Thoracic aorta (tissue), 2 donors: ENCODE results near the gene MED17. TPM values are rescaled to one million over a fixed set of nuclear protein-coding genes. Genes with fewer than 3 reads are reported as not detected.

Experiments
- ATAC-seq: fragments of 150-250 bp; one replicate; pipeline ENCODE4 v1.8.0; 2017; ENCODE audit warnings: low read depth; ENCODE audit not compliant: insufficient number of reproducible peaks, low FRiP score
- DNase-seq: peaks from one replicate; pipeline ENCODE4 v3.0.0-alpha.2; 2020; ENCODE audit warnings: low spot score
- H3K27ac ChIP-seq, 2 donors: fragments of 200-600 bp; sonication (generic); 1 replicate in 1 of 2; 2 replicates in 1 of 2; pipeline ENCODE4 v1.5.1; 2016; ENCODE audit warnings: mild to moderate bottlenecking in 2 of 2, moderate library complexity in 2 of 2
- H3K27me3 ChIP-seq: fragments of 200-600 bp; sonication (generic); replicated peaks from 2 replicates; pipeline ENCODE4 v1.6.0; 2016; ENCODE audit warnings: mild to moderate bottlenecking; ENCODE audit not compliant: insufficient read depth
- H3K36me3 ChIP-seq: fragments of 200-600 bp; sonication (generic); one replicate; pipeline ENCODE4 v1.5.1; 2016
- H3K4me1 ChIP-seq, 2 donors: fragments of 200-600 bp; sonication (generic); 1 replicate in 1 of 2; 2 replicates in 1 of 2; pipeline versions ENCODE4 v1.5.1 to v1.6.0; 2016; ENCODE audit warnings: low read depth in 2 of 2, mild to moderate bottlenecking in 1 of 2; ENCODE audit not compliant: control insufficient read depth in 1 of 2
- H3K4me3 ChIP-seq: fragments of 200-600 bp; sonication (generic); 2 replicates; pipeline ENCODE4 v1.5.1; 2016; ENCODE audit warnings: mild to moderate bottlenecking
- H3K9me3 ChIP-seq: fragments of 200-600 bp; sonication (generic); 2 replicates; pipeline ENCODE4 v1.5.1; 2016
- total RNA-seq, 2 donors: library from RNA; depleted of rRNA; stranded (reverse); fragments of >200 nt; gene quantifications; one replicate each; pipeline versions ENCODE4 v1.1.0 to v1.2.3, GENCODE V29; 2016
- TF ChIP-seq, protein P1 (sequence below): fragments of 200-600 bp; sonication (generic); IDR thresholded peaks from one replicate; pipeline ENCODE4 v1.5.1; 2019; ENCODE audit warnings: antibody characterized with exemption

The MED17 gene
- total RNA-seq, 2 donors from 2014 or later = 12.3 to 32.7 TPM

DNA sequence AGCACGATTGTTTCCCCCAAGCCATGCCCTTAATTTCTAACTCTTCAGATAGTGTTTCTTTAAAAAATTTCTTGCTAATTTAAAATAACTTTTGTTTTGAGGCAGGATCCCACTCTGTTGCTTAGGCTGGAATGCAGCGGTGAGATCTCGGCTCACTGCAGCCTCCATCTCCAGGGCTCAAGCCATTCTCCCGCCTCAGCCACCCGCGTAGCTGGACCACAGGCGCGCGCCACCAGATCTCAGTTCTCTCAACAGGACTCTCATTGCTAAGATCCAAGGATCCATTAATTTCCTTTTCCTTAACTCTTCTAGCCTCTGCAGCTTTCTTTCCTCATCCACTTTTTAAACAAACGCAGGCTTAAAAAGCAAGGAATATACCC, 327 bp upstream of the MED17 start:
- Histone ChIP-seq H3K4me3 (peak overlapping the region; percentile 90), H3K9me3 (no peaks in the 10 kb centered on the region), H3K36me3 (no peaks in the 10 kb centered on the region), H3K27me3 (no peaks in the 10 kb centered on the region), H3K27ac (peak overlapping the region; percentile 90 to 93), H3K4me1 (peaks cover 21 to 33% of the 10 kb centered on the region in 2 donors)
- ATAC-seq (no peak), DNase-seq (no peak)
- TF ChIP-seq, protein P1, sequence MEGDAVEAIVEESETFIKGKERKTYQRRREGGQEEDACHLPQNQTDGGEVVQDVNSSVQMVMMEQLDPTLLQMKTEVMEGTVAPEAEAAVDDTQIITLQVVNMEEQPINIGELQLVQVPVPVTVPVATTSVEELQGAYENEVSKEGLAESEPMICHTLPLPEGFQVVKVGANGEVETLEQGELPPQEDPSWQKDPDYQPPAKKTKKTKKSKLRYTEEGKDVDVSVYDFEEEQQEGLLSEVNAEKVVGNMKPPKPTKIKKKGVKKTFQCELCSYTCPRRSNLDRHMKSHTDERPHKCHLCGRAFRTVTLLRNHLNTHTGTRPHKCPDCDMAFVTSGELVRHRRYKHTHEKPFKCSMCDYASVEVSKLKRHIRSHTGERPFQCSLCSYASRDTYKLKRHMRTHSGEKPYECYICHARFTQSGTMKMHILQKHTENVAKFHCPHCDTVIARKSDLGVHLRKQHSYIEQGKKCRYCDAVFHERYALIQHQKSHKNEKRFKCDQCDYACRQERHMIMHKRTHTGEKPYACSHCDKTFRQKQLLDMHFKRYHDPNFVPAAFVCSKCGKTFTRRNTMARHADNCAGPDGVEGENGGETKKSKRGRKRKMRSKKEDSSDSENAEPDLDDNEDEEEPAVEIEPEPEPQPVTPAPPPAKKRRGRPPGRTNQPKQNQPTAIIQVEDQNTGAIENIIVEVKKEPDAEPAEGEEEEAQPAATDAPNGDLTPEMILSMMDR = no peak

DNA sequence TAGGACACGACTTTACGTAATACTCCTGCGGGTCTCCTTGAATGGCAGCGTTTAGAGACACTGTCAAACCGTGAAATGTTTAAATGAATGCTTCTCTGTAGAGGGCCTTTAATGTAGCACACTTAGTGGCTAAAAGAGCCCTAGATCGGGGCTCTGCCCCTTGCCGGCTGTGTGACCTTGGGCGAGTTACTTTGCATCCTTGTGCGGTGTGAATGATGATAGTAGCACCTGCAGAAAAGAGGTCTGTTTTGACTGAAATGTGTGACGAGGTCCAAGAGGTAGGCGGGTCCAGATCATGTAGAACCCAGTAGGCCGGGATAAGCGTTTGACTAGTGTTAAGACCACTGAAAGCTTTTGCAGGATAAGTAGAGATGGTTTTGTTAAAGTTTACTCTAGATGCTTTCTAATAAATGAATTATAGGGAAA, 866 bp downstream of the MED17 start:
- peaks cover 4% of the 10 kb centered on the region for H3K36me3 ChIP-seq
- ATAC-seq = no peak
- H3K27ac ChIP-seq = peak overlapping the region; percentile 90 to 93
- no peaks in the 10 kb centered on the region for H3K9me3 ChIP-seq
- no peaks in the 10 kb centered on the region for H3K27me3 ChIP-seq
- TF ChIP-seq, protein P1 = no peak
- peak overlapping the region; percentile 90 for H3K4me3 ChIP-seq
- no peak for DNase-seq
- H3K4me1 ChIP-seq = peaks cover 21 to 33% of the 10 kb centered on the region in 2 donors

DNA sequence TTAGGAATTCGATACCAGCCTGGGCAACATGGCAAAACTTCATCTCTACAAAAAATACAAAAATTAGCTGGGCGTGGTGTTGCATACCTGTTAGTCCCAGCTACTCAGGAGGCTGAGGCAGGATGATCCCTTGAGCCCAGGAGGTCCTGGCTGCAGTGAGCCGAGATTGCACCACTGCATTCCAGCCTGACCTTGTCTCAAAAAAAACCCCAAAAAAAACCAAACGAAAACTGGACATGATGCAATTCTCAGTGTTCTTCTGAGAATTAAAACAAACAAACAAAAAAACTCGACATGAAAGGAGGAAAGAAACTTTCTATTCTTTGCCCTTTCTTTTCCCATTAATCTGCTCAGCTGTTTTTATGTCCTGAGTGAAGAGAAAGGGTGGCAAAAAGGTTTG, 7.4 kb downstream of the MED17 start:
- Histone ChIP-seq H3K27ac (no peak overlapping the region), H3K9me3 (no peaks in the 10 kb centered on the region), H3K4me3 (no peak overlapping the region), H3K36me3 (peaks cover 61% of the 10 kb centered on the region), H3K4me1 (peaks cover 10 to 12% of the 10 kb centered on the region in 2 donors), H3K27me3 (no peaks in the 10 kb centered on the region)
- DNase-seq (no peak), ATAC-seq (no peak)
- TF ChIP-seq, protein P1 = no peak

DNA sequence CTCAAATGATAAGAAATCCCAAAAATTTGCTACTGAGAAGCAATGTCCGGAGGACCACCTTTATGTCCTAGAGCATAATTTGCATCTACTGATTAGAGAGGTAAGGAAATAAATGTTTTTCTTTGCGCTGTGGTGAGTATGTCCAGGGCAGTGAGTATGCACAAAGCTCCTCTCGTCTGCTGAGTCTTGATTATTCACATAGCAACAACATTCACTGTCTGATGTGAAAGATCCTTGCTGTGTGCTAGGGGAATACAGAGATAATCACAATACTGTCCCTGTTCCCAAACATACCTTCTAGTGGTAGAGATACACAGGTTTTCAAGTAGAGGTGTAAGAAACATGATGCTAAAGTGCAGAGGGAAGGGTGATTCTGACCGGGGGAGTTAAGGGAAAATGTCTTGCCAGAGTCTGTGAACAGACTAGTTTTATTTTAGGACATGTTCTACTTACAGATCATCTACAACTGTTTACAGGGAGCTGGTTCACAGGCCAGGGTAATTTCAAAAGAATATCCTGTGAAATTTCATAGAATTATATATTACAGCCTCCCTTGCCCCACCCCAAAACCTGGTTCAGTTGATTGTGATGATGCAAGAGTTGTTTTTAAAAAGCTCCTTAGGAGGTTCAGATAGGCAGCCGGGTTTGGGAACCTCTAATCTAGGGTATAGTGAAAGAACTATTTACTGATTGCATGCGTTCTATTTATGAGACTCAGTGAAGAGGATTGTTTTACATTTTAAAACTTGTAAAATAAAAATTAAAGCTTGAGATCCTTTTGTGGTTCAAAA, 12.6 kb downstream of the MED17 start:
- H3K27me3 ChIP-seq = no peaks in the 10 kb centered on the region
- H3K4me1 ChIP-seq = no peaks in the 10 kb centered on the region
- ATAC-seq (no peak), DNase-seq (no peak)
- H3K4me3 ChIP-seq = no peak overlapping the region
- TF ChIP-seq, protein P1 = no peak
- H3K27ac ChIP-seq = no peak overlapping the region
- H3K36me3 ChIP-seq = peaks cover 67% of the 10 kb centered on the region
- no peaks in the 10 kb centered on the region for H3K9me3 ChIP-seq

DNA sequence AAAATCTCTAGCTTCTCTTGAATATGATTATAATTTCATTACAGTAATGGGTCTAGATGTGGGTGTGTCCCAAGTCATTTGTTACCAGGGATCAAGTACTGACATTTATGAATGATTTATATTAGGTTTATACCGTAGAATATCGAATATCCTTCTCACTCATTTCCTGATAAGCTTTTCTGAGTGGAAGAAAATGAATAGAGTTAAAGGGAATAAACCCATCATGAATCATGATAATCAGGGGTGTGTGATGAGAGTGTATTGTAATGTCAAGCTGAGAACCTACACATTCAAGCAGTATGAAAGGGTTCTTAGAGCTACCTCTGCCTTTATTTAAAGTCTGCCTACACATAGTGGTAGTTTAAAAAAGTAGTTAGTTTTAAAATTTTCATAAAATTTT, 17.3 kb downstream of the MED17 start:
- no peak for ATAC-seq
- H3K27me3 ChIP-seq = no peaks in the 10 kb centered on the region

More for the DNA sequence above, 17.3 kb downstream of the MED17 start:
- Histone ChIP-seq H3K4me3 (no peak overlapping the region), H3K27ac (no peak overlapping the region), H3K36me3 (peaks cover 41% of the 10 kb centered on the region), H3K9me3 (no peaks in the 10 kb centered on the region), H3K4me1 (no peaks in the 10 kb centered on the region)
- DNase-seq = no peak
- TF ChIP-seq, protein P1 = no peak
